ENCODE results near the gene NUAK1. TPM values are rescaled to one million over a fixed set of nuclear protein-coding genes. Genes with fewer than 3 reads are reported as not detected.

Gene NUAK1
- 10 to 100 TPM; 10.7 to 15.7 (median 12.1) TPM for polyA plus RNA-seq (ENCODE audit: insufficient read length in 10 of 10)
- long read RNA-seq, donor 1, full-length matches to known transcripts: 6 of 6 reads
- long read RNA-seq, donor 1, partial matches to known transcripts: 0 of 6 reads
- long read RNA-seq, donor 1, other reads (novel, unspliced or antisense): 0 of 6 reads
- long read RNA-seq, donor 2, full-length matches to known transcripts: 1 of 1 reads
- long read RNA-seq, donor 2, partial matches to known transcripts: 0 of 1 reads
- long read RNA-seq, donor 2, other reads (novel, unspliced or antisense): 0 of 1 reads
- long read RNA-seq, donor 3: 0 reads
- long read RNA-seq, donor 4, full-length matches to known transcripts: 1 of 1 reads
- long read RNA-seq, donor 4, partial matches to known transcripts: 0 of 1 reads
- long read RNA-seq, donor 4, other reads (novel, unspliced or antisense): 0 of 1 reads
- long read RNA-seq, donor 5, full-length matches to known transcripts: 3 of 3 reads
- long read RNA-seq, donor 5, partial matches to known transcripts: 0 of 3 reads
- long read RNA-seq, donor 5, other reads (novel, unspliced or antisense): 0 of 3 reads
- long read RNA-seq, donor 6, full-length matches to known transcripts: 2 of 2 reads
- long read RNA-seq, donor 6, partial matches to known transcripts: 0 of 2 reads
- long read RNA-seq, donor 6, other reads (novel, unspliced or antisense): 0 of 2 reads
- long read RNA-seq, donor 7: 0 reads
- long read RNA-seq, donor 8, full-length matches to known transcripts: 1 of 1 reads
- long read RNA-seq, donor 8, partial matches to known transcripts: 0 of 1 reads
- long read RNA-seq, donor 8, other reads (novel, unspliced or antisense): 0 of 1 reads
- long read RNA-seq, donor 9: 0 reads

DNA sequence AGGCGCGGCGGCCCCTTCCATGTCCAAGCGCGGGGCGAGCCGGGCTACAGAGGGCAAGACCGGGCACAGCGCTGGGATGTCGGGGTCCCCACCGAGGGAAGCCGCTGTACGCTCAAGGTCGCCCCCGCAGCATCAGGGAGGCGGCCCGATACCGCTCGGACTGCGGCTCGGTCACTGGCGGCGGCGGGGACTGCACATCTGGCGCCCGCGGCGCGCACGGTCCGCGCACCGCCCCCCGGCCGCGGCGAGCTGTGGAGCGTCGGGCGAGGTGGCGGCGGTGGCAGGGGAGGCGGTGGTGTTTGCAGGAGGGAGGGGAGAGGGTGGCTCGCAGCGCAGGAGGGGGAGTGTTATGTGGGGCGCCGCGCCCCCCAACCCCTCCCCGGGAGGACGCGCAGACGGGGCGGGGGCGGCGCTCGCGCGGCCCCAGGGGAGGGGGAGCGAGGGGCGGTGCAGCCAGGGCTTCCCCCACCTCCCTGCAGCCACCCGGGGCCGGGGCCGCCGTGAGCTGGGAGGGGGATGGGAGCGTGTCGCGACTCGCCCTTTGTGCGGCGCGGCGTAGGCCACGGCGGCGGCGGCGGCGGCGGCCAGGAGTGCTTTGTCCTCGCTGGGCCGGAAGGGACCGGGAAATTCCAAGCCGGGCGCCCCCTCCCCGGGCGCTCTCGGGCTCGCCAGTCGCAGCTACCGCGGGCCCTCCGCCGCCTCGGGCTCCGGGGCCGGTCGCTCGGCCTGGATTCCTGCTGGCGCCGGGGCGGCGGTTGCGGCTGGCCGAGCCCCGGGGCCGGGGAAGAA, at the start of gene NUAK1:
NUAK1 (minus strand) TSS at position 322 of the 789 bp plus-strand sequence; CDS start at position 21, 301 bp downstream.
- peak; percentile 78 to 91 (median 82) for DNase-seq

- no peak for DNase-seq
Observed at GRCh38 chr12:106188256-106188655, 49.5 kb upstream of the NUAK1 start.

DNA sequence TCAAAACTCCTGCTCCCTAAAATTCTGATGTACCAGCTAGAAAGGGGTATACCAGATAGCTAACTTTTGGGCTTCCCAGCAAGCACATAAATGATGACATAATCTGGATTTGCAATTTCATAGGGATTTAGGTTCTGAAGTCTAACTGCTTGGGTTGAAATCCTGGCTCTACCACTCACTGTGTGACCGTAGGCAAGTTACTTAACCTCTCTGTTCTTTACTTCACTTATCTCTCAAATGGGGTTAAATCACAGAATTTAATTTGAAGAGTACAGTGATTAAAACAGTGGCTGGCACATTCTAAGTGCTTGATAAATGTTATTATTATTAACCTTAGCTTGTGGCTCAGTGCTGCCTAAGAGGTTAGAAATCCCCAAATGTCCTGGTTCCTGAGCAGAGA, 49.1 kb upstream of the NUAK1 start:
- no peak for DNase-seq

DNA sequence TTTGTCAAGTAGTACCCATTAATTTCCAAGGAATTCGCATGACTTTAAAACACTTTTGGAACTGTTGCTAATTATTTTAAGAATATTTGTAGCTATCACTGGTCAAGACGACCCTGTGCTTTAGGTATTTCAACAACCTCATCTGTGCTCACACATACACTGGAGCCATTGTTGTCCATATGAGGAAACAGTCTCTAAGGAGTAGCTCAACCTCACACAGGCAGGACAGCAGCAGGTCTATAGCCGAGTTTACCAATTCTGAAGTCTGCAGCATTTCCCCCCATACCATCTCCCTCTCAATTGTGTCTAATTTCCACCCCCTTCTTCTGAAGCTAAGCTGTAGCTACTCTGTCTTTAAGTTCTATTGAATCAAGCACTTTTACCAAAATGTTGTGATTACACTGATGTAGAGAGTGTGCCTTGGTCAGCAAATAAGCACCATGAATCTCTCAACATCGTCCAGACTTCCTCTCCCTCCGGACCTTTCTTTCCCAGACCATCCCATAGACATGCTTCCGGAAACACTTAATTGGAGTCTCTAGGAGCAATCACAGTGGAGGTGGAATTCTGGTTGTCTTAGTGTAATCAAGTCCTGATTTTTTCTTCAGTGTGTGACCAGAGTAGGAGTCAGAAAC, 48.5 kb upstream of the NUAK1 start:
- no peak for DNase-seq

DNA sequence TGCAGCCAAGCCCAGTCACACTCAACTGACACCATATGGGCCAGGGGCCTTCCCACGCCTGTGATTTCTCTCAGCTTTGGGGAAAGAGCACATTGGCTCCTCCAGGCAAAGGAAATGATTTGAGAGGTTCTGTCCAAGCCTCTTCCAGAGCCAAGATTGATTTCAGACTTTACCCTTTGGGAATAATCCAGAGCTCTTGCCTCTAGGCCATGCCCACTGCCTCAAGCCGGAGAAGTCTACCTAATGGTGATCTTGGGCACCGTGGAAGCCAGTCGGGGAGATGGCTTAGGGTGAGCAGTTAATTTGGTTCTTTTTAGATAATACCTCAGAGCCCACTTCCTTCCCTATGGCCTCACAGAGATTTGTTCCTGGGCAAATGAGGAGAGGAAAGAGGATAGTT, 45.0 kb upstream of the NUAK1 start:
- DNase-seq: no peak

DNA sequence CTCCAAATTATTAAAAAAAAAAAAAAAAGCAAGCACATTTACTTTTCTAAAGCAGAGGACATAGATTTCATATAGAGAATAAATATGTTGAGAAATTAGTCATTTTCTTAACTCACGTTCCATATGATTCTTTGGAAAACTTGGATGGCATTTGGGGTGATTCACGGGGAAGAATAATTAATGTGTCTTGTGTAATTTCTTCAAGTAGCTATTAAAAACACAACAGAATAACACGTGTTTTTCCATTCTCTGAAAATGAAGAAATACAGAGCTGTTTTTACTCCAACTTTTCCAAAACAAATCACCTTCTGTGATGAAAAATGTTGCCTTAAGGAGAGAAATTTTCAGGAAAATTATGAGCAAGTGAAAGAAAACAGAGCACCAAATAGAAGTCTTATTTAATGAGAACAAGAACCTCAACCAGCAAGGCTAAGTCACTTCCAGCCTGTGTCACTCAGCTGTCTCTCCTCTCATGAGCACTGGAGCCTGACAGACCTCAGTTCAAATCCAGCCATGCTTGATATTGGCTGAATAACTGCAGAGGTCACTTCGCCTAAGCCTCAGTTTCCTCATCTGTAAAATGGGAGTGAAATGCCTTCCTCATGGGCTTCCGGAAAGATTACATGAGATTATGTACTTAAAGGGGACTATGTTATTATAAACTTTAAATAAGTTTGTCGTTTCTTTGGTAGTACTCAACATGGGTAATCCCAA, 42.8 kb upstream of the NUAK1 start:
- no peak for DNase-seq

DNA sequence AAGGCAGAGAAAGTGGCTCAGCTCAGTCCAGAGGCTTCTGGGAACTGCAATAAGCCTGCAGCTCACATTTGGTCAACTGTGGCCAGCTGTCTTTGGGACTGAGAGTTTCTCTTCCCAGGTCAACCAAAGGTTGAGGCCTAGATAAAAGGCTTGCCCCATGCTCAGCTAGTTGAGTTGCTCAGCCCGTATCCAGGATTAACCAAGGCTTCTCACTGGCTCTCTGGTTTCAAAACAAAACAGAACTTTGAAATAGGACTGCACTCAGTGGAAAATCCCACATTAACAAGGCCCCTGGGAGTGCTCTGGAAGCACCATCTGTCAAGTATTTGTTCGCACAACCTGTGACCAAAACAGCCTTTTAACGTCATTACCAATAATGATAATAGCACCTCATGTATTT, 40.3 kb upstream of the NUAK1 start:
- peak in 1 of 3 donors; percentile 68 for DNase-seq

DNA sequence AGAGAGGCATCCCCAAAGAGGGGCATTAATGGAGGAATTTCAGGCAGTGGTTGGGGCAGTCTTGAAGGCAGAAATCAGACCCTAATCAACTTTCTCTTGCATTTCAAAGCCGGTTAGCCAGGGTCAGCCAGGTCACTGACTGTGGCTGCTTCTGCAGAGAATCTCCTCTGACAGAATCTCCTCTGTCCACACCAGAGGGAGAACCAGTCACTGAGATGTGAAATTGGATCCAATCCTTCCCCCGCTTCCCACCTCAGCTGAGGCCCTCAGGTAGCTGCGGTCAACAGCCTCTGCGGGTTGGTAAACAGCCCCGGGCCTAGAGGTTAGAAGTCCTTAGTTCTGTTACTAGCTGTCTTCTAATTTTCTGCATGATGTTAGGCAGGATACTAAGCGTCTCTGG, 39.8 kb upstream of the NUAK1 start:
- no peak for DNase-seq

DNA sequence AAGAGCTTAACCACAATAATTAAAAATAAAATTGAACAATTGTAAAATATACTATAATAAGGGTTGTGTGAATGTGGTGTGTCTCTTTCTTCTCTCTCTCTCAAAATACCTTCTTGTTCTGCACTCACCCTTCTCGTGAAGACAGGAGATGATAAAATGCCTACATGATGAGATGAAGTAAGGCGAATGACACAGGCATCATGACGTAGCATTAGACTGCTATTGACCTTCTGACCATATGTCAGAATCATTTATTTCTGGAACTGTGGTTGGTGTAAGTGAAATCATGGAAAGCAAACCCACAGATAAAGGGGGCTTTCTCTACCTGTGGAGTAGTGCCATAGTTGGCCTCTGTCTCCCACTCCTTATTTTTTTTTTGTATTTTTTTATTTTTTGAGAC, 37.8 kb upstream of the NUAK1 start:
- DNase-seq: no peak

DNA sequence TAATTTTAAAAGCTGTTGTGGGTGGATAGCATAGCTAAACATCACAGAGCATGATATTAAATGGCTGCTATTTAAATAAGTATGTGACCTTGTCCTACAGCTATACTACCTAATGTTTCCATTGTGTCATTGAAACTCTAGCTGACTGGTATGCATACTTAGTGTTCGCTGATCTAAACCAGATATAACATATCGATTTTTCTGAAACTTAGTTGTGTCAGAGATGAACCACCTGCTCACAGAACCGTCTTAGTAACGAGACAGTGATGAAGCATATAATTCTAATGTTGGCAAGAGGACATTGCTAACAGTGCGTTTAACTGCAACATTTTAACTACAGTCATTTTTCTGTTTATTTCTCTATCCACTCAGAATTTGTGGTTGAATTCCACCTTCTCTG, 36.1 kb upstream of the NUAK1 start:
- no peak for DNase-seq

DNA sequence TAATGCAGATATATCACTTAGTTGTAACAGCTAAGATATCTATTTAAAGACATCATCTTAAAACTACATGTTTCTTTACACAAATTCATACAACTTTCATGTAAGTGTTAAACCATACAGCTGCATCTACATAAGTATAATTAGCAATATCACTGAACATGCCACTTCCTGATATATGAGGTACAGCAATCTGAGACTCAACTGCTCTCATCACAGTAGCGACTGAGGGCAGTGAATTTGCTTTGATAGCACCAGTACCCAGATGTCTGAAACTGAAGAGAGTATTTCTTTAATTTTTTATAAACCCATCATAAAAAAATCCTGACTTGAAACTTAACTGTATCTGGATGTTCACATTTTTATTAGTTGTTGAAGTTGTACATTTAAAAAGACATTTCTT, 34.7 kb upstream of the NUAK1 start:
- no peak for DNase-seq

DNA sequence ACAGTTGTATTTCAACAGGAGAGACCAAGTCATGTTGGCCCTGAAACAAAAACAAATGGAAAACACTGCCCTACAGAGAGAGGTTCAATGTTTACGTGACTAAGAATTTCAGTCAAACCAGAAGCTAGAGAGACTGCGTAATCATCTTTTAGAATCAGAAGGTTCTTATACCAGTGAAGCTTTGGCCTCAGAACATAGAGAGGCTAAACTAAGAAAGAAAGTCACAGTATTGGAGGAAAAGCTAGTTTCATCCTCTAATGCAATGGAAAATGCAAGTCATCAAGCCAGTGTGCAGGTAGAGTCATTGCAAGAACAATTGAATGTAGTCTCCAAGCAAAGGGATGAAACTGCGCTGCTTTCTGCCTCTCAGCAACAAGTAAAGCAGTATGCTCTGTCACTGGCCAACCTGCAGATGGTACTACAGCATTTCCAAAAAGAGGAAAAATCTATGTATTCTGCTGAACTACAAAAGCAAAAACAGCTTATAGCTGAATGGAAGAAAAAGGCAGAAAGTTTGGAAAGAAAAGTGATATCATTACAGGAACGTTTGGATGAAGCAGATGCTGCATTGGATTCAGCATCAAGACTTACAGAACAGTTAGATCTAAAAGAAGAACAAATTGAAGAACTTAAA, 32.5 kb upstream of the NUAK1 start:
- peak in 1 of 3 donors; percentile 57 for DNase-seq

GRCh38 chr12:106170285-106170684, 31.5 kb upstream of the NUAK1 start:
- peak in 1 of 3 donors; percentile 67 for DNase-seq

GRCh38 chr12:106163712-106164111, 25.0 kb upstream of the NUAK1 start:
- no peak for DNase-seq

- DNase-seq: no peak
Observed at GRCh38 chr12:106161491-106161890, 22.7 kb upstream of the NUAK1 start.

GRCh38 chr12:106160915-106161314, 22.2 kb upstream of the NUAK1 start:
- DNase-seq: no peak

GRCh38 chr12:106157802-106158201, 19.0 kb upstream of the NUAK1 start:
- no peak for DNase-seq

- DNase-seq: no peak
Observed at GRCh38 chr12:106154751-106155273, 16.1 kb upstream of the NUAK1 start.

DNA sequence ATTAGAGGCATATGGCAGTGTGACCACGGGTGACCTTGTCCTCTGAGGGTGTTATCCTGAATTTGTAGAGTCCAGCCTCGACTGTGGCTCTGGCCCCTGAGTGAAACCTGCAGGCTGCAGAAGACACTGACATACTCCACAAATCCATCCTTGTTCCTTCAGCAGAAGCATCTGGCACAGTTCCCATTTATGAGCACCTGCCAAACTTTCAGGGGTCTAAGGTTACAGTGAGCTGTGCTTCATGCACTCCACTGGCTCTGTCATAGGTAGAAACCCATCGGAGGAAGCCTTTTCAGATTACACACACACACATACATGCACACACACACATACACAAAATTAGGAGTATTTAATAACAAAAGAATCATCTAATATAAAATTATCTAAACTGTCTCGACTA, 13.6 kb upstream of the NUAK1 start:
- no peak for DNase-seq

DNA sequence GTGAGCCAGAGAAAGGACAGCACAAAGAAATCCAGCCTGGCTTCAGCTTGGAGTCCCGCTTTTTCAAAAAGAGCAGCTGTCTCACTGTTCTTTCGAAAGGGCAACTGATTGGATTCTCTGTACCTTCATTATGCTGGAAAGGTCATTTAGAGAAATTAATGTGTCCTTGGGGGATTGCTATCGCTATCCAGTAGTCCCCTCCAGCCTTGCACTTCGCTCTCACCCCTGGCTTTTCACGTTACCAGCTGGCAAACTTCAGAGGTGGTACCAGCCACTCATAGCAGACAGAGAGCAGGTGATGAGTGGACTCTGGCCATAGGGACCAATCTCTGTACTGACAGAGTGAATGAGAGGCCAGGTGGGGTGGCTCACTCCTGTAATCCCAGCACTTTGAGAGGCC, 11.8 kb upstream of the NUAK1 start:
- DNase-seq: no peak
